HCT116 (cell line): ENCODE results near the gene CRHR2. TPM values are rescaled to one million over a fixed set of nuclear protein-coding genes. Genes with fewer than 3 reads are reported as not detected.

ENCODE experiments used
- ATAC-seq: fragments of 200-7000 bp; cut with Tn5 transposase; 2 replicates; pipeline ENCODE4 v1.9.1; 2020; ENCODE audit warnings: mild to moderate bottlenecking, moderate library complexity
- BruUV-seq: library from RNA; stranded (reverse); fragments of 400-500 nt; replicated peaks from 2 replicates; lab custom pipeline; 2021; lab: Mats Ljungman, UMichigan
- CTCF ChIA-PET: fragments of 300-600 bp; sonication (Branson Sonifier 250); formaldehyde crosslinking; loops from one replicate; lab custom pipeline; 2021; ENCODE audit warnings: antibody characterized with exemption; lab: Charles Lee
- POLR2A ChIA-PET: fragments of 300-600, 350-600 bp; sonication (Branson Sonifier 250); formaldehyde crosslinking; loops from one replicate; lab custom pipeline; 2021; ENCODE audit warnings: antibody characterized with exemption; lab: Charles Lee
- RAD21 ChIA-PET, 2 experiments: fragments of 300-600 bp; sonication (Branson Sonifier 250); formaldehyde crosslinking; loops; one replicate each; lab custom pipeline; 2023; ENCODE audit warnings: low total read pairs in 2 of 2; ENCODE audit not compliant: uncharacterized antibody in 2 of 2, unreplicated experiment in 2 of 2, low non-redundant PET in 1 of 2; lab: Charles Lee
- DNase-seq: peaks from one replicate; pipeline ENCODE4 v3.0.0-alpha.2; 2010; ENCODE audit warnings: low read depth, low spot score
- H2AFZ ChIP-seq: fragments of 200-600 bp; shearing (Covaris generic), sonication (generic); 2 replicates; pipeline ENCODE4 v1.6.1; 2017; ENCODE audit warnings: low read depth, mixed run types, mixed read lengths, antibody characterized with exemption, low read length; ENCODE audit not compliant: poor library complexity, severe bottlenecking
- H3K27ac ChIP-seq: 2 replicates; pipeline ENCODE4 v1.5.1; 2012; ENCODE audit warnings: low read depth, low read length
- H3K27me3 ChIP-seq: fragments of 200-600 bp; sonication (generic); 2 replicates; pipeline ENCODE4 v1.6.1; 2016; ENCODE audit warnings: mixed run types, low read length, mixed read lengths; ENCODE audit not compliant: insufficient read depth
- H3K36me3 ChIP-seq, 2 experiments: fragments of 200-500 bp in 1 of 2; fragments of 200-600 bp in 1 of 2; sonication (Bioruptor generic) in 1 of 2; sonication (generic) in 1 of 2; 2 replicates each; pipeline versions ENCODE4 v1.5.1 to v1.6.1; 2014 to 2016; ENCODE audit warnings: low read length in 2 of 2, inconsistent platforms in 1 of 2, mixed read lengths in 1 of 2, mixed run types in 1 of 2; ENCODE audit not compliant: insufficient read depth in 2 of 2, control insufficient read depth in 1 of 2
- H3K4me1 ChIP-seq, 2 experiments: fragments of 200-600 bp in 1 of 2; sonication (generic) in 1 of 2; 2 replicates each; pipeline versions ENCODE4 v1.5.1 to v1.6.1; 2012 to 2017; ENCODE audit warnings: low read length in 2 of 2, inconsistent platforms in 1 of 2, mild to moderate bottlenecking in 1 of 2, mixed read lengths in 1 of 2, mixed run types in 1 of 2, moderate library complexity in 1 of 2; ENCODE audit not compliant: insufficient read depth in 2 of 2, control insufficient read depth in 1 of 2
- H3K4me2 ChIP-seq: fragments of 200-600 bp; sonication (generic); 2 replicates; pipeline ENCODE4 v1.6.1; 2017; ENCODE audit warnings: mixed run types, low read length, mixed read lengths
- H3K4me3 ChIP-seq, 2 experiments: fragments of 200-600 bp in 1 of 2; sonication (generic) in 1 of 2; replicated peaks in 1 of 2; 2 replicates each; pipeline ENCODE4 v1.5.1; 2011 to 2016; ENCODE audit warnings: low read length in 2 of 2, control low read depth in 1 of 2, low read depth in 1 of 2, mild to moderate bottlenecking in 1 of 2, mixed read lengths in 1 of 2, mixed run types in 1 of 2
- H3K79me2 ChIP-seq: fragments of 200-600 bp; sonication (generic); 2 replicates; pipeline ENCODE4 v1.6.1; 2017; ENCODE audit warnings: mild to moderate bottlenecking, mixed run types, low read length, moderate library complexity, mixed read lengths; ENCODE audit not compliant: insufficient read depth
- H3K9ac ChIP-seq: fragments of 200-600 bp; sonication (generic); 2 replicates; pipeline ENCODE4 v1.6.1; 2016; ENCODE audit warnings: low read length, mixed read lengths
- H3K9me2 ChIP-seq: fragments of 200-600 bp; sonication (generic), shearing (Covaris generic); 2 replicates; pipeline ENCODE4 v1.6.1; 2017; ENCODE audit warnings: mixed run types, mild to moderate bottlenecking, moderate library complexity; ENCODE audit not compliant: insufficient read depth
- H3K9me3 ChIP-seq, 2 experiments: fragments of 200-500 bp in 1 of 2; fragments of 200-600 bp in 1 of 2; sonication (Bioruptor generic) in 1 of 2; sonication (generic) in 1 of 2; 2 replicates each; pipeline ENCODE4 v1.6.1; 2014 to 2017; ENCODE audit warnings: low read length in 2 of 2, mixed read lengths in 2 of 2, inconsistent platforms in 1 of 2, low read depth in 1 of 2, mild to moderate bottlenecking in 1 of 2, mixed run types in 1 of 2, moderate library complexity in 1 of 2; ENCODE audit not compliant: control insufficient read depth in 1 of 2, insufficient read depth in 1 of 2
- H4K20me1 ChIP-seq: fragments of 200-600 bp; sonication (generic), shearing (Covaris generic); 2 replicates; pipeline ENCODE4 v1.6.1; 2017; ENCODE audit warnings: mixed run types, mild to moderate bottlenecking, moderate library complexity; ENCODE audit not compliant: insufficient read depth
- CBX3 ChIP-seq: IDR thresholded peaks from 2 replicates; pipeline ENCODE4 v1.6.1; 2012; ENCODE audit warnings: low read depth
- CEBPB ChIP-seq: IDR thresholded peaks from 2 replicates; pipeline ENCODE4 v1.6.1; 2012; ENCODE audit warnings: low read depth
- EGR1 ChIP-seq: IDR thresholded peaks from 2 replicates; pipeline ENCODE4 v1.6.1; 2012; ENCODE audit warnings: low read depth
- ELF1 ChIP-seq: IDR thresholded peaks from 2 replicates; pipeline ENCODE4 v1.6.1; 2012; ENCODE audit warnings: low read depth, borderline replicate concordance
- FOSL1 ChIP-seq: IDR thresholded peaks from 2 replicates; pipeline ENCODE4 v1.6.1; 2012; ENCODE audit warnings: low read depth
- JUND ChIP-seq: IDR thresholded peaks from 2 replicates; pipeline ENCODE4 v1.6.1; 2012
- POLR2A ChIP-seq: IDR thresholded peaks from 2 replicates; pipeline ENCODE4 v1.7.0; 2011; ENCODE audit warnings: borderline replicate concordance; ENCODE audit not compliant: insufficient read depth, insufficient read length; ENCODE audit errors: extremely low read depth
- POLR2AphosphoS5 ChIP-seq: IDR thresholded peaks from 2 replicates; pipeline ENCODE4 v1.6.1; 2011; ENCODE audit warnings: mild to moderate bottlenecking, low read depth, low read length, moderate library complexity
- SP1 ChIP-seq: IDR thresholded peaks from 2 replicates; pipeline ENCODE4 v1.6.1; 2012; ENCODE audit warnings: low read depth
- TCF7L2 ChIP-seq: IDR thresholded peaks from 2 replicates; pipeline ENCODE4 v1.7.0; 2011; ENCODE audit warnings: borderline replicate concordance, inconsistent platforms; ENCODE audit not compliant: insufficient read depth, insufficient read length; ENCODE audit errors: extremely low read depth
- YY1 ChIP-seq: IDR thresholded peaks from 2 replicates; pipeline ENCODE4 v1.6.1; 2011; ENCODE audit warnings: low read length, low read depth, moderate library complexity, mild to moderate bottlenecking; ENCODE audit not compliant: insufficient replicate concordance; ENCODE audit errors: extremely low read depth
- ZNF274 ChIP-seq: fragments of 200-500 bp; sonication (Bioruptor generic); IDR thresholded peaks from 2 replicates; pipeline ENCODE4 v1.6.1; 2014; ENCODE audit warnings: mild to moderate bottlenecking, low read depth, low read length, inconsistent platforms
- intact Hi-C: fragments of 100-400 bp; cut with micrococcal nuclease; formaldehyde crosslinking; loops from 2 replicates; pipeline ENCODE4 v1.10.0; 2022
- total RNA-seq: library from RNA; stranded (reverse); gene quantifications from one replicate; pipeline ENCODE4 v1.2.1, GENCODE V29; 2021; ENCODE audit not compliant: unreplicated experiment
- TF ChIP-seq, protein P1 (sequence below), 3 experiments: fragments of 200-600 bp in 1 of 3; sonication (generic) in 1 of 3; IDR thresholded peaks in 2 of 3; conservative IDR thresholded peaks in 1 of 3; 2 replicates each; pipeline ENCODE4 v1.5.1; 2012 to 2017; ENCODE audit warnings: low read depth in 2 of 3, low read length in 2 of 3, antibody characterized with exemption in 1 of 3, borderline replicate concordance in 1 of 3, control low read depth in 1 of 3, mild to moderate bottlenecking in 1 of 3, mixed read lengths in 1 of 3, mixed run types in 1 of 3, moderate library complexity in 1 of 3; ENCODE audit not compliant: insufficient read depth in 1 of 3
- TF ChIP-seq, protein P2 (sequence below): IDR thresholded peaks from 2 replicates; pipeline ENCODE4 v1.6.1; 2012

The CRHR2 gene
- total RNA-seq, 1 experiment from 2014 or later, result not detected

DNA sequence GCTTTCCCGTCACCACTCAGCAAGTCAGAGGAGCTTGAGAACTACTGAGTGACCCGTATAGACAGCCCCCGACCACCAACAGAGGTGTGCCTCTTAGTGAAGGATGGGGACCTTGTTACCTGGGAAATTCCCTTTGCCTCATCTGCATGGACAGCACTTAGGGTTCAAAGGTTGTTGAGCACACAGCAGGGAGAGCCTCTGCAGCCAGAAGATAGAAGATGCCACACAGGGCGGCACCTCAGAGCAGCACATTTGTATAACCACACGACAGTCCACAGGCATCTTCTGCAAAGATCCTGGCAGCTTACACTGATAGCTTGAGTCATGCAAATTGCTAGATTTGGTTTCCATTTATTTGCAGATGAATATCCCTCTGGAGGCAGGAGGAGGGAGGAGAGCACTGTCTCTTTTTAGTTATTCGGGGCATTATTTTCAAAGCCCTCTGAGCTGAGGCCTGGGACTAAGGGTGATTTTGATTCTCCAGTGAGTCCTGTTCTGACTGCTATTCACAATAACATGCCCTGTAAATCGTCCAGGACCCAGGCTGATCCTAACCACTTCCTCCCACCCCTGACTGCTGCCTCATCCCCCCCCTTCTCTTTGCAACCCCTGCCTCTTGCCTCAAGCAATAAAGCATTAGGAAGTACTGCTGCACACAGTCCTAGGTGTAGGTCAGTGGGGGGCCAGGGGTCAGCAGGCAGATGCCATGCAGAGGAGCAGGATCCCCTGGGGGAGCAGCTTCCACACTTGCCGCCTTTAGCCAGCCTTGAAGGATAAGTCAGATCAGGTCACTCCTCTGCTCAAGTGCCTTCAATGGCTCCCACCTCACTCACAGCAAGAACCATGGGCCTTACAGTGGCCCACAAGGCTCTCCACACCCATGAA, 45.0 kb upstream of the CRHR2 start:
- TF ChIP-seq, protein P1, sequence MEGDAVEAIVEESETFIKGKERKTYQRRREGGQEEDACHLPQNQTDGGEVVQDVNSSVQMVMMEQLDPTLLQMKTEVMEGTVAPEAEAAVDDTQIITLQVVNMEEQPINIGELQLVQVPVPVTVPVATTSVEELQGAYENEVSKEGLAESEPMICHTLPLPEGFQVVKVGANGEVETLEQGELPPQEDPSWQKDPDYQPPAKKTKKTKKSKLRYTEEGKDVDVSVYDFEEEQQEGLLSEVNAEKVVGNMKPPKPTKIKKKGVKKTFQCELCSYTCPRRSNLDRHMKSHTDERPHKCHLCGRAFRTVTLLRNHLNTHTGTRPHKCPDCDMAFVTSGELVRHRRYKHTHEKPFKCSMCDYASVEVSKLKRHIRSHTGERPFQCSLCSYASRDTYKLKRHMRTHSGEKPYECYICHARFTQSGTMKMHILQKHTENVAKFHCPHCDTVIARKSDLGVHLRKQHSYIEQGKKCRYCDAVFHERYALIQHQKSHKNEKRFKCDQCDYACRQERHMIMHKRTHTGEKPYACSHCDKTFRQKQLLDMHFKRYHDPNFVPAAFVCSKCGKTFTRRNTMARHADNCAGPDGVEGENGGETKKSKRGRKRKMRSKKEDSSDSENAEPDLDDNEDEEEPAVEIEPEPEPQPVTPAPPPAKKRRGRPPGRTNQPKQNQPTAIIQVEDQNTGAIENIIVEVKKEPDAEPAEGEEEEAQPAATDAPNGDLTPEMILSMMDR (IDR thresholded peaks at IDR 0.05 in 2 of 3, conservative IDR thresholded peaks at IDR 0.05 in 1 of 3; ENCODE audit: borderline replicate concordance in 1 of 3, insufficient read depth in 1 of 3, low read depth in 2 of 3, low read length in 2 of 3), result no peak
- no peak for TF ChIP-seq FOSL1
- TF ChIP-seq CEBPB, result no peak
- no peak for TF ChIP-seq EGR1
- TF ChIP-seq, protein P2, sequence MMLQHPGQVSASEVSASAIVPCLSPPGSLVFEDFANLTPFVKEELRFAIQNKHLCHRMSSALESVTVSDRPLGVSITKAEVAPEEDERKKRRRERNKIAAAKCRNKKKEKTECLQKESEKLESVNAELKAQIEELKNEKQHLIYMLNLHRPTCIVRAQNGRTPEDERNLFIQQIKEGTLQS, result no peak
- TF ChIP-seq CBX3, result no peak
- TF ChIP-seq YY1, result no peak
- TF ChIP-seq POLR2AphosphoS5, result no peak
- no peak for TF ChIP-seq POLR2A
- TF ChIP-seq JUND, result no peak
- TF ChIP-seq ZNF274, result no peak
- no peak for TF ChIP-seq SP1
- TF ChIP-seq TCF7L2, result no peak
- no peak for TF ChIP-seq ELF1
- H3K79me2 ChIP-seq, result no peaks in the 10 kb centered on the region
- RAD21 ChIA-PET, result no interaction called here
- H3K4me3 ChIP-seq, result no peak overlapping the region
- H3K27ac ChIP-seq, result no peak overlapping the region
- no TSS peak for BruUV-seq
- no peak for DNase-seq
- H3K9ac ChIP-seq, result no peak overlapping the region
- intact Hi-C loops, result no loop called here
- no peaks in the 10 kb centered on the region for H4K20me1 ChIP-seq
- H2AFZ ChIP-seq, result no peak overlapping the region
- POLR2A ChIA-PET, result no interaction called here
- peaks cover 6% of the 10 kb centered on the region; the same call in 1 of the 2 replicates for H3K27me3 ChIP-seq
- H3K9me2 ChIP-seq, result no peaks in the 10 kb centered on the region
- no peak for ATAC-seq
- CTCF ChIA-PET, result no interaction called here
- no peaks in the 10 kb centered on the region for H3K9me3 ChIP-seq
- H3K4me1 ChIP-seq, result no peaks in the 10 kb centered on the region
- no peaks in the 10 kb centered on the region for H3K36me3 ChIP-seq
- no peak overlapping the region for H3K4me2 ChIP-seq
